ENCODE measurements around the gene DNAH7.
"Not testable (repeated sequence)": the region's sequence is repeated elsewhere in the genome, so short reads cannot be mapped to it uniquely, and the experiment has no call there.

DNAH7 gene

GRCh38 chr2:195929531-195929930 lies 139.1 kb downstream of the DNAH7 start:
- no peaks in the 10 kb centered on the region for H3K9me3 ChIP-seq (ENCODE audit: control insufficient read depth in 2 of 2, low read length in 2 of 2)

GRCh38 chr2:195925120-195925519 lies 143.5 kb downstream of the DNAH7 start:
- H3K9ac ChIP-seq (ENCODE audit: low read depth in 1 of 2, low read length in 2 of 2), result no peak overlapping the region
- no peaks in the 10 kb centered on the region for H3K4me1 ChIP-seq (ENCODE audit: control insufficient read depth in 2 of 2, insufficient read depth in 2 of 2, low read length in 2 of 2)
- H3K36me3 ChIP-seq (ENCODE audit: control insufficient read depth in 2 of 2, insufficient read depth in 2 of 2, low read length in 2 of 2), result no peaks in the 10 kb centered on the region
- no peaks in the 10 kb centered on the region for H3K9me3 ChIP-seq (ENCODE audit: control insufficient read depth in 2 of 2, low read length in 2 of 2)
- H3K27ac ChIP-seq (ENCODE audit: low read depth in 2 of 2, low read length in 2 of 2), result no peak overlapping the region
- H3K27me3 ChIP-seq (ENCODE audit: control insufficient read depth in 2 of 2, insufficient read depth in 2 of 2, low read length in 2 of 2), result no peaks in the 10 kb centered on the region
- no peak overlapping the region for H3K4me3 ChIP-seq (ENCODE audit: low read length in 2 of 2)

More at GRCh38 chr2:195929531-195929930, 139.1 kb downstream of the DNAH7 start:
- Histone ChIP-seq H3K9ac (ENCODE audit: low read depth in 1 of 2, low read length in 2 of 2) (no peak overlapping the region), H3K27ac (ENCODE audit: low read depth in 2 of 2, low read length in 2 of 2) (no peak overlapping the region), H3K27me3 (ENCODE audit: control insufficient read depth in 2 of 2, insufficient read depth in 2 of 2, low read length in 2 of 2) (no peaks in the 10 kb centered on the region), H3K4me3 (ENCODE audit: low read length in 2 of 2) (no peak overlapping the region), H3K36me3 (ENCODE audit: control insufficient read depth in 2 of 2, insufficient read depth in 2 of 2, low read length in 2 of 2) (no peaks in the 10 kb centered on the region), H3K4me1 (ENCODE audit: control insufficient read depth in 2 of 2, insufficient read depth in 2 of 2, low read length in 2 of 2) (no peaks in the 10 kb centered on the region)

GRCh38 chr2:195923889-195924288 lies 144.7 kb downstream of the DNAH7 start:
- Histone ChIP-seq H3K9ac (ENCODE audit: low read depth in 1 of 2, low read length in 2 of 2) (no peak overlapping the region), H3K27ac (ENCODE audit: low read depth in 2 of 2, low read length in 2 of 2) (no peak overlapping the region), H3K9me3 (ENCODE audit: control insufficient read depth in 2 of 2, low read length in 2 of 2) (no peaks in the 10 kb centered on the region), H3K27me3 (ENCODE audit: control insufficient read depth in 2 of 2, insufficient read depth in 2 of 2, low read length in 2 of 2) (no peaks in the 10 kb centered on the region), H3K4me3 (ENCODE audit: low read length in 2 of 2) (no peak overlapping the region), H3K4me1 (ENCODE audit: control insufficient read depth in 2 of 2, insufficient read depth in 2 of 2, low read length in 2 of 2) (no peaks in the 10 kb centered on the region), H3K36me3 (ENCODE audit: control insufficient read depth in 2 of 2, insufficient read depth in 2 of 2, low read length in 2 of 2) (no peaks in the 10 kb centered on the region)

GRCh38 chr2:195917021-195917600 lies 151.5 kb downstream of the DNAH7 start:
- H3K4me1 ChIP-seq (ENCODE audit: control insufficient read depth in 2 of 2, insufficient read depth in 2 of 2, low read length in 2 of 2); H3K9ac ChIP-seq (ENCODE audit: low read depth in 1 of 2, low read length in 2 of 2); H3K4me3 ChIP-seq (ENCODE audit: low read length in 2 of 2); H3K36me3 ChIP-seq (ENCODE audit: control insufficient read depth in 2 of 2, insufficient read depth in 2 of 2, low read length in 2 of 2); H3K27me3 ChIP-seq (ENCODE audit: control insufficient read depth in 2 of 2, insufficient read depth in 2 of 2, low read length in 2 of 2); H3K9me3 ChIP-seq (ENCODE audit: control insufficient read depth in 2 of 2, low read length in 2 of 2); H3K27ac ChIP-seq (ENCODE audit: low read depth in 2 of 2, low read length in 2 of 2): not testable (repeated sequence)

- Histone ChIP-seq H3K9me3 (ENCODE audit: control insufficient read depth in 2 of 2, low read length in 2 of 2) (no peaks in the 10 kb centered on the region), H3K36me3 (ENCODE audit: control insufficient read depth in 2 of 2, insufficient read depth in 2 of 2, low read length in 2 of 2) (no peaks in the 10 kb centered on the region), H3K9ac (ENCODE audit: low read depth in 1 of 2, low read length in 2 of 2) (no peak overlapping the region), H3K27ac (ENCODE audit: low read depth in 2 of 2, low read length in 2 of 2) (no peak overlapping the region), H3K4me3 (ENCODE audit: low read length in 2 of 2) (no peak overlapping the region), H3K4me1 (ENCODE audit: control insufficient read depth in 2 of 2, insufficient read depth in 2 of 2, low read length in 2 of 2) (no peaks in the 10 kb centered on the region), H3K27me3 (ENCODE audit: control insufficient read depth in 2 of 2, insufficient read depth in 2 of 2, low read length in 2 of 2) (no peaks in the 10 kb centered on the region)
Observed at GRCh38 chr2:195912079-195912478, 156.6 kb downstream of the DNAH7 start.

- Histone ChIP-seq H3K27me3 (ENCODE audit: control insufficient read depth in 2 of 2, insufficient read depth in 2 of 2, low read length in 2 of 2) (no peaks in the 10 kb centered on the region), H3K4me3 (ENCODE audit: low read length in 2 of 2) (no peak overlapping the region), H3K4me1 (ENCODE audit: control insufficient read depth in 2 of 2, insufficient read depth in 2 of 2, low read length in 2 of 2) (no peaks in the 10 kb centered on the region), H3K9ac (ENCODE audit: low read depth in 1 of 2, low read length in 2 of 2) (no peak overlapping the region), H3K36me3 (ENCODE audit: control insufficient read depth in 2 of 2, insufficient read depth in 2 of 2, low read length in 2 of 2) (no peaks in the 10 kb centered on the region), H3K27ac (ENCODE audit: low read depth in 2 of 2, low read length in 2 of 2) (no peak overlapping the region), H3K9me3 (ENCODE audit: control insufficient read depth in 2 of 2, low read length in 2 of 2) (no peaks in the 10 kb centered on the region)
Observed at GRCh38 chr2:195910570-195910969, 158.1 kb downstream of the DNAH7 start.

- no peak overlapping the region for H3K4me3 ChIP-seq (ENCODE audit: low read length in 2 of 2)
- H3K27ac ChIP-seq (ENCODE audit: low read depth in 2 of 2, low read length in 2 of 2), result no peak overlapping the region
- no peak overlapping the region for H3K9ac ChIP-seq (ENCODE audit: low read depth in 1 of 2, low read length in 2 of 2)
- H3K4me1 ChIP-seq (ENCODE audit: control insufficient read depth in 2 of 2, insufficient read depth in 2 of 2, low read length in 2 of 2), result no peaks in the 10 kb centered on the region
- H3K27me3 ChIP-seq (ENCODE audit: control insufficient read depth in 2 of 2, insufficient read depth in 2 of 2, low read length in 2 of 2), result no peaks in the 10 kb centered on the region
- H3K36me3 ChIP-seq (ENCODE audit: control insufficient read depth in 2 of 2, insufficient read depth in 2 of 2, low read length in 2 of 2), result no peaks in the 10 kb centered on the region
- H3K9me3 ChIP-seq (ENCODE audit: control insufficient read depth in 2 of 2, low read length in 2 of 2), result no peaks in the 10 kb centered on the region
Observed at GRCh38 chr2:195909926-195910325, 158.7 kb downstream of the DNAH7 start.

GRCh38 chr2:195907474-195907873 lies 161.2 kb downstream of the DNAH7 start:
- H3K27me3 ChIP-seq (ENCODE audit: control insufficient read depth in 2 of 2, insufficient read depth in 2 of 2, low read length in 2 of 2), result no peaks in the 10 kb centered on the region
- no peak overlapping the region for H3K9ac ChIP-seq (ENCODE audit: low read depth in 1 of 2, low read length in 2 of 2)
- no peak overlapping the region for H3K27ac ChIP-seq (ENCODE audit: low read depth in 2 of 2, low read length in 2 of 2)
- H3K4me3 ChIP-seq (ENCODE audit: low read length in 2 of 2), result no peak overlapping the region
- no peaks in the 10 kb centered on the region for H3K4me1 ChIP-seq (ENCODE audit: control insufficient read depth in 2 of 2, insufficient read depth in 2 of 2, low read length in 2 of 2)
- no peaks in the 10 kb centered on the region for H3K36me3 ChIP-seq (ENCODE audit: control insufficient read depth in 2 of 2, insufficient read depth in 2 of 2, low read length in 2 of 2)
- H3K9me3 ChIP-seq (ENCODE audit: control insufficient read depth in 2 of 2, low read length in 2 of 2), result no peaks in the 10 kb centered on the region

GRCh38 chr2:195903956-195904355 lies 164.7 kb downstream of the DNAH7 start:
- Histone ChIP-seq H3K27me3 (ENCODE audit: control insufficient read depth in 2 of 2, insufficient read depth in 2 of 2, low read length in 2 of 2) (no peaks in the 10 kb centered on the region), H3K27ac (ENCODE audit: low read depth in 2 of 2, low read length in 2 of 2) (no peak overlapping the region), H3K9ac (ENCODE audit: low read depth in 1 of 2, low read length in 2 of 2) (no peak overlapping the region), H3K4me1 (ENCODE audit: control insufficient read depth in 2 of 2, insufficient read depth in 2 of 2, low read length in 2 of 2) (no peaks in the 10 kb centered on the region), H3K9me3 (ENCODE audit: control insufficient read depth in 2 of 2, low read length in 2 of 2) (no peaks in the 10 kb centered on the region), H3K36me3 (ENCODE audit: control insufficient read depth in 2 of 2, insufficient read depth in 2 of 2, low read length in 2 of 2) (no peaks in the 10 kb centered on the region), H3K4me3 (ENCODE audit: low read length in 2 of 2) (no peak overlapping the region)

GRCh38 chr2:195902857-195903256 lies 165.8 kb downstream of the DNAH7 start:
- Histone ChIP-seq H3K9me3 (ENCODE audit: control insufficient read depth in 2 of 2, low read length in 2 of 2) (no peaks in the 10 kb centered on the region), H3K4me1 (ENCODE audit: control insufficient read depth in 2 of 2, insufficient read depth in 2 of 2, low read length in 2 of 2) (no peaks in the 10 kb centered on the region), H3K4me3 (ENCODE audit: low read length in 2 of 2) (no peak overlapping the region), H3K9ac (ENCODE audit: low read depth in 1 of 2, low read length in 2 of 2) (no peak overlapping the region), H3K27me3 (ENCODE audit: control insufficient read depth in 2 of 2, insufficient read depth in 2 of 2, low read length in 2 of 2) (no peaks in the 10 kb centered on the region), H3K27ac (ENCODE audit: low read depth in 2 of 2, low read length in 2 of 2) (no peak overlapping the region), H3K36me3 (ENCODE audit: control insufficient read depth in 2 of 2, insufficient read depth in 2 of 2, low read length in 2 of 2) (no peaks in the 10 kb centered on the region)

- no peaks in the 10 kb centered on the region for H3K4me1 ChIP-seq (ENCODE audit: control insufficient read depth in 2 of 2, insufficient read depth in 2 of 2, low read length in 2 of 2)
- H3K27me3 ChIP-seq (ENCODE audit: control insufficient read depth in 2 of 2, insufficient read depth in 2 of 2, low read length in 2 of 2), result no peaks in the 10 kb centered on the region
- no peak overlapping the region for H3K27ac ChIP-seq (ENCODE audit: low read depth in 2 of 2, low read length in 2 of 2)
- no peak overlapping the region for H3K9ac ChIP-seq (ENCODE audit: low read depth in 1 of 2, low read length in 2 of 2)
- H3K9me3 ChIP-seq (ENCODE audit: control insufficient read depth in 2 of 2, low read length in 2 of 2), result no peaks in the 10 kb centered on the region
- no peak overlapping the region for H3K4me3 ChIP-seq (ENCODE audit: low read length in 2 of 2)
- H3K36me3 ChIP-seq (ENCODE audit: control insufficient read depth in 2 of 2, insufficient read depth in 2 of 2, low read length in 2 of 2), result no peaks in the 10 kb centered on the region
Observed at GRCh38 chr2:195899226-195899625, 169.4 kb downstream of the DNAH7 start.
